NCI-H1694 (cell line): Measurements from ENCODE around the gene B4GALT5.
A peak's percentile ranks its signal among the peaks of the same experiment; 100 is the strongest.

Experiments used
- DNase-seq: peaks from one replicate; lab custom pipeline; 2025; lab: John Stamatoyannopoulos, UW

Gene B4GALT5

DNA sequence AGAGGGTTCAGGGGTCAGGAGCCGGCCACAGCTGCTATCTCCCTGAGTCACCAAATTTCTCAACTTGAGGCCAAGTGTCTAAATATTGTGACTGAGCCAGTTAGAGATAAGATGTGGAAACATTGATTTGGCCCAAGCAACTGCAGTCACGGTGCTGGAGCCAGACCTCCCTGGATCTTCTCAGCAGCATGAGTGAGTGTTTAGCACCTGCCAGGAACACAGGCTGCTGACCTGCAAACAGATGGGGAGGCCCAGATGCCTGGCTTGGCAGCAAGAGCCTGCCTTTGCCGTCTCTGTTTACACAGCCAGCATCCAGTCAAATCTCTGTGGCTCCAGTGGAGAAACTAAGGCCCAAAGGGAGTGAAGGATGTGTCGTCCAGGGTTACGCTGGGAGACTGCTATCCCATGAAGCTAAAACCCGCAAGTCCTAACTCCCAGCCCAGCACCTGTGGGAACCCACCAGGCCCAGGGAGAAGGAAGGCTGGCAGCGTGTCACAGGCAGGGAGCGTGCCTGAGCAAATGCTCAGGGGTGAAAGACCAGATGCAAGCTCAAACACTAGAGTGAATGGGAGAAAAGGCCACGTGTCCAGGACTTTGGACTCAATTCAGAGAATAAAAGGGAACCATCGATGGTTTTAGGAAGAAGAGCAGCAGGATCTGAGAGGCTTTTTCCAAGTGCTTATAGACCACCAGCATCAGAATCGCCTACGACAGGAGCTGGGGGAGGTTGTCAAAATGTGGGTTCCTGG, 129.8 kb downstream of the B4GALT5 start:
- peak; percentile 76 for DNase-seq

DNA sequence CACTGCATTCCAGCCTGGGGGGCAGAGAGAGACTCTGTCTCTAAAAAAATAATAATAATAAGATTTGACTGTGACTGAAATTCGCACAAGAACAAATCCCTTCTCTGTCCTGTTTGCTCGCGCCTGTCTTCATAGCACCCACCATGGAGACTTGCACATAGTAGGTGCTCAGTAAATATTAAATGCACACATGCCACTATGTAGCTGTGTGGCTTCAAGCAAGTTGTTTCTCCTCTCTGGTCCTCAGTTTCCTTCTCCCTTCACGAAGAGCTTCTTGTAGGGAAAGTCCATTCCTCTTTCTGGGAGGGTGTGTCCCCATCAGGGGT, 130.4 kb downstream of the B4GALT5 start:
- no peak for DNase-seq
